Stimulated activated CD8-positive, alpha-beta memory T cell treated with anti-CD3 and anti-CD28 coated beads, Interleukin-7, amount 100 ng/mL, for 1 hour (primary cell): ENCODE measurements around the gene MRPL20.
"Not testable (repeated sequence)": the region's sequence is repeated elsewhere in the genome, so short reads cannot be mapped to it uniquely, and the experiment has no call there.

ENCODE experiments used
- DNase-seq, 2 donors: peaks; one replicate each; pipeline ENCODE4 v3.0.0-alpha.2; 2020; ENCODE audit warnings: low read depth in 2 of 2

MRPL20 gene

GRCh38 chr1:1385931-1386330 is 21.2 kb downstream of the MRPL20 start:
- no peak for DNase-seq

GRCh38 chr1:1385339-1385738 is 21.8 kb downstream of the MRPL20 start:
- DNase-seq, result not testable (repeated sequence)

- no peak for DNase-seq
Measured at GRCh38 chr1:1381294-1381693, 25.8 kb downstream of the MRPL20 start.

- DNase-seq, result no peak
Measured at GRCh38 chr1:1380860-1381259, 26.2 kb downstream of the MRPL20 start.

- no peak for DNase-seq
Measured at GRCh38 chr1:1377540-1378205, 29.4 kb downstream of the MRPL20 start.

- no peak for DNase-seq
Measured at GRCh38 chr1:1376551-1377226, 30.4 kb downstream of the MRPL20 start.

- peak; percentile 82 to 88 for DNase-seq
Measured at GRCh38 chr1:1374929-1375662, 32.0 kb downstream of the MRPL20 start, which contains the start of gene AURKAIP1. Gene AURKAIP1, minus strand, starts transcription at chr1:1375207. Its CDS starts 451 bp downstream, at chr1:1374756.

GRCh38 chr1:1374589-1374928 is 32.5 kb downstream of the MRPL20 start:
- DNase-seq, result no peak

GRCh38 chr1:1373815-1374588 is 33.1 kb downstream of the MRPL20 start:
- no peak for DNase-seq

- no peak for DNase-seq
Measured at GRCh38 chr1:1373051-1373814, 33.9 kb downstream of the MRPL20 start.

GRCh38 chr1:1371746-1372711 is 35.1 kb downstream of the MRPL20 start:
- peak; percentile 58 to 63 for DNase-seq

GRCh38 chr1:1371364-1371745 is 35.7 kb downstream of the MRPL20 start:
- DNase-seq, result peak in 1 of 2 donors; percentile 15

GRCh38 chr1:1370771-1371300 is 36.3 kb downstream of the MRPL20 start:
- DNase-seq, result no peak

GRCh38 chr1:1370094-1370493 is 37.0 kb downstream of the MRPL20 start:
- not testable (repeated sequence) for DNase-seq

- DNase-seq, result no peak
Measured at GRCh38 chr1:1367315-1367714, 39.8 kb downstream of the MRPL20 start.

- no peak for DNase-seq
Measured at GRCh38 chr1:1366699-1367066, 40.4 kb downstream of the MRPL20 start.

GRCh38 chr1:1365875-1366698 is 41.0 kb downstream of the MRPL20 start:
- no peak for DNase-seq

GRCh38 chr1:1364266-1364665 is 42.8 kb downstream of the MRPL20 start:
- no peak for DNase-seq

- no peak for DNase-seq
Measured at GRCh38 chr1:1361982-1362423, 45.1 kb downstream of the MRPL20 start.
